ENCODE results near the gene MRPL14. TPM values are rescaled to one million over a fixed set of nuclear protein-coding genes. Genes with fewer than 3 reads are reported as not detected.

The MRPL14 gene
- total RNA-seq, 2 donors from 2014 or later = 44.1 to 45.9 TPM

GRCh38 chr6:44110966-44111365 is 16.3 kb downstream of the MRPL14 start:
- H3K4me1 ChIP-seq = peaks cover 0 to 41% of the 10 kb centered on the region in 2 donors
- no peaks in the 10 kb centered on the region for H3K27me3 ChIP-seq
- no peak for DNase-seq (ENCODE audit: low spot score)
- peaks cover 39% of the 10 kb centered on the region for H3K36me3 ChIP-seq
- no peaks in the 10 kb centered on the region for H3K9me3 ChIP-seq
- H3K27ac ChIP-seq = peak overlapping the region; percentile 85 to 87
- H3K4me3 ChIP-seq = no peak overlapping the region
- TF ChIP-seq, protein P1, sequence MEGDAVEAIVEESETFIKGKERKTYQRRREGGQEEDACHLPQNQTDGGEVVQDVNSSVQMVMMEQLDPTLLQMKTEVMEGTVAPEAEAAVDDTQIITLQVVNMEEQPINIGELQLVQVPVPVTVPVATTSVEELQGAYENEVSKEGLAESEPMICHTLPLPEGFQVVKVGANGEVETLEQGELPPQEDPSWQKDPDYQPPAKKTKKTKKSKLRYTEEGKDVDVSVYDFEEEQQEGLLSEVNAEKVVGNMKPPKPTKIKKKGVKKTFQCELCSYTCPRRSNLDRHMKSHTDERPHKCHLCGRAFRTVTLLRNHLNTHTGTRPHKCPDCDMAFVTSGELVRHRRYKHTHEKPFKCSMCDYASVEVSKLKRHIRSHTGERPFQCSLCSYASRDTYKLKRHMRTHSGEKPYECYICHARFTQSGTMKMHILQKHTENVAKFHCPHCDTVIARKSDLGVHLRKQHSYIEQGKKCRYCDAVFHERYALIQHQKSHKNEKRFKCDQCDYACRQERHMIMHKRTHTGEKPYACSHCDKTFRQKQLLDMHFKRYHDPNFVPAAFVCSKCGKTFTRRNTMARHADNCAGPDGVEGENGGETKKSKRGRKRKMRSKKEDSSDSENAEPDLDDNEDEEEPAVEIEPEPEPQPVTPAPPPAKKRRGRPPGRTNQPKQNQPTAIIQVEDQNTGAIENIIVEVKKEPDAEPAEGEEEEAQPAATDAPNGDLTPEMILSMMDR (IDR thresholded peaks at IDR 0.05) = no peak

DNA sequence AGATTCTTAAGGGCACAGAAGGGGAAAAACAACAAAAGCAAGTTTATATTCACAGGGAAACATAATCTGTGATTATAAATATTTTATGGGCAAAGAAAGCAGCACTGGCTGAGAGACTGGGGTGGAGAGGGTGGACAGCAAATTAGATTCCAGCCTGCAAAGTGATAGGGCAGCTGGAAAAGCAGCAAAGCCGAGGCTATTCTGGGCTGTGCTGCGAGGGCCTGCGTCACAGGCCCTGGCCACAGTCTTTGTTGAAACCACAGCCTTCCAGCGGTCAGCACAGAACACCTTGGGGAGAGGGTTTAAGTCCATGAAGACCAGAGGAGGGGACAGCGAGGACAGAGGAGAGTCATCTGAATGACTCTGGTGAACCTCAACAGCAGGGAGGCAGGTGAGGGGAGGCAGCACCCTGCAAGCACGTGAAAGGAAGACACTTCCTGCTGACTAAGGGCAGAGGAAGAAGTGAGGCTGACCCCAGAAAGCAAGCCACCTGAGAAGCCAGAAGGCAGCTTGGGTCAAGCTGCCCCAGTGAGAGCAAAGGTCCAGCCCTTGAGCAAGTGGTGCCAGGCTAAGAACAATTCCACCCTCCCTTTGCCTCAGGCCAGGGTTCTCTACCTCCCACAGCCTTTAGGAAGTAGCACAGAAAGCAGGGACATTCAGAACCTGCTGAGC is 17.1 kb downstream of the MRPL14 start:
- Histone ChIP-seq H3K36me3 (peaks cover 39% of the 10 kb centered on the region), H3K27me3 (no peaks in the 10 kb centered on the region), H3K4me1 (peaks cover 0 to 47% of the 10 kb centered on the region in 2 donors), H3K27ac (peak overlapping the region; percentile 85 to 87), H3K4me3 (no peak overlapping the region), H3K9me3 (no peaks in the 10 kb centered on the region)
- TF ChIP-seq, protein P1 (IDR thresholded peaks at IDR 0.05) = no peak
- no peak for DNase-seq (ENCODE audit: low spot score)

DNA sequence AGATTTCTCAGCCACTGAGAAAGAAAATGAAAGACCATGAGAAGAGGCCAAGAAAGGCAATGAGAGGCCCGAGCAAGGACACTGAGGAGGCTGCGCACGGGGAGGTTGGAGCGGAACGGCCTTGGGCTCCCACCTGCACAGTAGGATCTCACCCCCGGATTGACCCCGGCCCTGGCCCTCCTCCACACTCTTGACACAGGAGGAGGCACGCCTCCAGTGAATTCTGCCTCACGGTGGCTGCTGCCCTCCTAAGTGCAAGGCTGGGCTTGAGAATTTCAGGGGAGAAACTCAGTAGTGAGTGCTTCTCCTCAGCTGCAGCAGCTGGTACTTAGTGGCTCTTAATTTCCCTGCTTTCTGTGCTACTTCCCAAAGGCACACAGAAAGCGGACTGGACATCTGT is 18.0 kb downstream of the MRPL14 start:
- TF ChIP-seq, protein P1 (IDR thresholded peaks at IDR 0.05) = no peak
- peaks cover 0 to 56% of the 10 kb centered on the region in 2 donors for H3K4me1 ChIP-seq
- no peak overlapping the region for H3K4me3 ChIP-seq
- H3K36me3 ChIP-seq = peaks cover 40% of the 10 kb centered on the region
- DNase-seq (ENCODE audit: low spot score) = no peak
- peak overlapping the region; percentile 85 to 87 for H3K27ac ChIP-seq
- H3K27me3 ChIP-seq = no peaks in the 10 kb centered on the region
- H3K9me3 ChIP-seq = no peaks in the 10 kb centered on the region

DNA sequence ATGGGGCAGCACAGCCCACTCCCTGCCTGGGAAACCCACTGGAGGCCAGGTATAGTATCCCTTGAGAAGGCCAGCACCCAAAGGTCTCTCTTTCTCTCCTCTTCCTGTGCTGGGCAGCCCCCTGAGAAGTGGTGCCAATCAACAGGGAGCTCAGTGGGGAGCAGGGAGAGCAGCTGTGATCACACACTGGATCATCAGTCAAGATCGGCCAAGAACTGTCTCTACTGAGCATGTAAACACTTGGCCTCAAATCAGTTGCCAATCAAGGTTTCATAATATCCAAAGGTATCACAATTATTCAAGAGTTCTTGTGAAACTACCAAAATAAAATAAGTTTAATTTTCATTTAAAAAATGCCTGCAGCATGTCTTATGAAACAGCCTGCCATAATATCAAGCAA is 18.8 kb downstream of the MRPL14 start:
- H3K27me3 ChIP-seq = no peaks in the 10 kb centered on the region
- DNase-seq (ENCODE audit: low spot score) = no peak
- H3K4me1 ChIP-seq = peaks cover 0 to 61% of the 10 kb centered on the region in 2 donors
- TF ChIP-seq, protein P1 (IDR thresholded peaks at IDR 0.05) = no peak
- H3K27ac ChIP-seq = peak overlapping the region in 1 of 2 donors; percentile 85
- H3K9me3 ChIP-seq = no peaks in the 10 kb centered on the region
- peaks cover 39% of the 10 kb centered on the region for H3K36me3 ChIP-seq
- no peak overlapping the region for H3K4me3 ChIP-seq

GRCh38 chr6:44107017-44107416 is 20.2 kb downstream of the MRPL14 start:
- Histone ChIP-seq H3K27ac (peak overlapping the region in 1 of 2 donors; percentile 18), H3K4me1 (peaks cover 0 to 62% of the 10 kb centered on the region in 2 donors), H3K4me3 (no peak overlapping the region), H3K9me3 (no peaks in the 10 kb centered on the region), H3K27me3 (no peaks in the 10 kb centered on the region), H3K36me3 (peaks cover 25% of the 10 kb centered on the region)
- no peak for DNase-seq (ENCODE audit: low spot score)
- TF ChIP-seq, protein P1 (IDR thresholded peaks at IDR 0.05) = no peak
